ENCODE measurements around the gene RRAS. TPM values are rescaled to one million over a fixed set of nuclear protein-coding genes. Genes with fewer than 3 reads are reported as not detected.

Gene RRAS
- polyA plus RNA-seq, 1 of the 3 experiments (the other 2 are of a cell fraction) = 141 TPM

- H3K9me2 ChIP-seq = no peaks in the 10 kb centered on the region
- DNase-seq = no peak
- TF ChIP-seq MEF2A (IDR thresholded peaks at IDR 0.05; ENCODE audit: borderline replicate concordance, low read depth) (no peak), EP300 (IDR thresholded peaks at IDR 0.05; ENCODE audit: borderline replicate concordance in 1 of 2, low read depth in 1 of 2, low read length in 1 of 2) (no peak), FOXM1 (IDR thresholded peaks at IDR 0.05; ENCODE audit: low read depth) (no peak), TEAD4 (IDR thresholded peaks at IDR 0.05; ENCODE audit: borderline replicate concordance, insufficient read depth) (no peak), RXRA (IDR thresholded peaks at IDR 0.05; ENCODE audit: borderline replicate concordance, low read depth) (no peak), RAD21 (IDR thresholded peaks at IDR 0.05; ENCODE audit: low read length) (no peak), RFX5 (IDR thresholded peaks at IDR 0.05; ENCODE audit: low read length) (no peak), EZH2phosphoT487 (IDR thresholded peaks at IDR 0.05; ENCODE audit: borderline replicate concordance, low read depth) (no peak), REST (IDR thresholded peaks at IDR 0.05; ENCODE audit: low read depth, low read length) (no peak), ELF1 (IDR thresholded peaks at IDR 0.05) (no peak), GABPA (IDR thresholded peaks at IDR 0.05; ENCODE audit: low read depth) (no peak), CTCF (IDR thresholded peaks at IDR 0.05) (no peak), ZBTB33 (IDR thresholded peaks at IDR 0.05; ENCODE audit: borderline replicate concordance, low read depth) (no peak), MXI1 (IDR thresholded peaks at IDR 0.05; ENCODE audit: low read depth, low read length) (no peak), NRF1 (IDR thresholded peaks at IDR 0.05; ENCODE audit: low read depth, low read length) (no peak), SMC3 (IDR thresholded peaks at IDR 0.05; ENCODE audit: low read depth, low read length) (no peak), GATA2 (CRISPR knock-in tag; IDR thresholded peaks at IDR 0.05) (no peak), CHD2 (IDR thresholded peaks at IDR 0.05; ENCODE audit: low read length, partially characterized antibody) (no peak), TCF12 (IDR thresholded peaks at IDR 0.05) (no peak), FOXJ3 (CRISPR knock-in tag; IDR thresholded peaks at IDR 0.05) (no peak)
- H3K4me2 ChIP-seq = no peak overlapping the region
- H3K4me1 ChIP-seq (ENCODE audit: control insufficient read depth in 1 of 2, insufficient read depth in 2 of 2, low read depth in 1 of 2, low read length in 1 of 2) = no peaks in the 10 kb centered on the region
- POLR2A ChIA-PET = no interaction called here
- peaks cover 44% of the 10 kb centered on the region for H3K79me2 ChIP-seq (ENCODE audit: insufficient read depth)
- H3K4me3 ChIP-seq (ENCODE audit: low read depth in 2 of 2, low read length in 1 of 2) = no peak overlapping the region
- CTCF ChIA-PET = no interaction called here
- no peak overlapping the region for H3K9ac ChIP-seq
- peaks cover 27 to 61% of the 10 kb centered on the region in 2 experiments for H3K36me3 ChIP-seq (replicated peaks in 1 of 2; ENCODE audit: control insufficient read depth in 1 of 2, insufficient read depth in 2 of 2, low read length in 1 of 2)
- no peaks in the 10 kb centered on the region for H3F3A ChIP-seq (replicated peaks; ENCODE audit: insufficient read depth)
- H3K27me3 ChIP-seq (ENCODE audit: insufficient read depth) = no peaks in the 10 kb centered on the region
- H3K9me3 ChIP-seq = no peaks in the 10 kb centered on the region
- WGBS (ENCODE audit: low lambda C conversion rate) = 97% methylated on average over 34 of the region's 72 CpGs
- no peak overlapping the region for H3K27ac ChIP-seq (ENCODE audit: low read depth in 2 of 2, low read length in 1 of 2)
- H2AFZ ChIP-seq (ENCODE audit: low read depth) = no peak overlapping the region
- H4K20me1 ChIP-seq (ENCODE audit: insufficient read depth) = 0 out of 2 replicates have a peak, but pooled peaks cover 10% of the 10 kb centered on the region
Observed at GRCh38 chr19:49651029-49651819, 11.3 kb upstream of the RRAS start.

Measured in SK-N-SH (cell line).